GM12878 (cell line): ENCODE measurements around the gene OXER1. TPM values are rescaled to one million over a fixed set of nuclear protein-coding genes. Genes with fewer than 3 reads are reported as not detected.

Experiments used
- BCL11A ChIP-seq: IDR thresholded peaks from 2 replicates; pipeline ENCODE4 v1.6.1; 2011; ENCODE audit warnings: low read depth, low read length
- CREM ChIP-seq: IDR thresholded peaks from 2 replicates; pipeline ENCODE4 v1.6.1; 2014; ENCODE audit warnings: antibody characterized with exemption, low read depth
- E2F8 ChIP-seq: fragments of 450-650 bp; IDR thresholded peaks from 2 replicates; pipeline ENCODE4 v1.6.1; 2018; ENCODE audit warnings: mild to moderate bottlenecking, low read depth, moderate library complexity; ENCODE audit not compliant: partially characterized antibody
- FOXK2 ChIP-seq: fragments of 450-650 bp; IDR thresholded peaks from 2 replicates; pipeline ENCODE4 v1.6.1; 2017; ENCODE audit warnings: mild to moderate bottlenecking, moderate library complexity
- IKZF1 ChIP-seq: fragments of 450-650 bp; conservative IDR thresholded peaks from 2 replicates; pipeline ENCODE4 v1.6.1; 2017; ENCODE audit warnings: antibody characterized with exemption, mild to moderate bottlenecking
- LARP7 ChIP-seq: fragments of 450-650 bp; IDR thresholded peaks from 2 replicates; pipeline ENCODE4 v1.6.1; 2017; ENCODE audit warnings: mild to moderate bottlenecking
- MTA3 ChIP-seq: IDR thresholded peaks from 2 replicates; pipeline ENCODE4 v1.6.1; 2012; ENCODE audit warnings: low read length, inconsistent platforms, borderline replicate concordance
- PAX8 ChIP-seq: fragments of 450-650 bp; IDR thresholded peaks from 2 replicates; pipeline ENCODE4 v1.6.1; 2017; ENCODE audit warnings: mild to moderate bottlenecking, moderate library complexity
- RELA ChIP-seq: fragments of 450-650 bp; IDR thresholded peaks from 2 replicates; pipeline ENCODE4 v1.8.0; 2014; ENCODE audit warnings: borderline replicate concordance; ENCODE audit not compliant: partially characterized antibody
- SIX5 ChIP-seq: IDR thresholded peaks from 2 replicates; pipeline ENCODE4 v1.6.1; 2011; ENCODE audit warnings: mild to moderate bottlenecking, low read depth, low read length, moderate library complexity; ENCODE audit not compliant: severe bottlenecking
- STAT1 ChIP-seq: fragments of 450-650 bp; conservative IDR thresholded peaks from 2 replicates; pipeline ENCODE4 v1.6.1; 2014; ENCODE audit warnings: antibody characterized with exemption, mild to moderate bottlenecking
- ZBED1 ChIP-seq: IDR thresholded peaks from 2 replicates; pipeline ENCODE4 v1.6.1; 2016; ENCODE audit warnings: borderline replicate concordance
- ZSCAN29 ChIP-seq: fragments of 450-650 bp; IDR thresholded peaks from 2 replicates; pipeline ENCODE4 v1.6.1; 2017; ENCODE audit warnings: mild to moderate bottlenecking, moderate library complexity
- polyA plus RNA-seq, 11 experiments: library from polyadenylated mRNA; depleted of rRNA in 4 of 11; unstranded in 6 of 11; stranded (reverse) in 5 of 11; fragments of >200 nt; fragmentation: Nextera tagmentation in 4 of 11; fragmentation: Illumina TruSeq in 1 of 11; extraction: Ambion mirVana in 4 of 11; extraction: Trizol in 1 of 11; gene quantifications; 1 replicate in 1 of 11; 2 replicates in 10 of 11; pipeline versions ENCODE4 v1.2.1 to v1.2.3, GENCODE V29; 2011 to 2016; ENCODE audit warnings: inconsistent platforms in 2 of 11, missing spikeins in 2 of 11, low read depth in 1 of 11
- total RNA-seq, 4 experiments: library from RNA; depleted of rRNA in 3 of 4; stranded (reverse); fragments of >200 nt in 3 of 4; fragmentation: Illumina TruSeq in 1 of 4; extraction: Trizol in 1 of 4; gene quantifications; 2 replicates each; pipeline versions ENCODE4 v1.2.1 to v1.2.3, GENCODE V29; 2013 to 2021
- TF ChIP-seq, protein P1 (sequence below): fragments of 450-650 bp; IDR thresholded peaks from 2 replicates; pipeline ENCODE4 v1.6.1; 2016; ENCODE audit warnings: mild to moderate bottlenecking
- TF ChIP-seq, protein P2 (sequence below): fragments of 450-650 bp; IDR thresholded peaks from 2 replicates; pipeline ENCODE4 v1.6.1; 2017; ENCODE audit warnings: antibody characterized with exemption, mild to moderate bottlenecking, moderate library complexity
- TF ChIP-seq, protein P3 (sequence below): fragments of 450-650 bp; IDR thresholded peaks from 2 replicates; pipeline ENCODE4 v1.6.1; 2017; ENCODE audit warnings: mild to moderate bottlenecking, low read depth, inconsistent platforms; ENCODE audit not compliant: poor library complexity, severe bottlenecking
- TF ChIP-seq, protein P4 (sequence below): IDR thresholded peaks from 2 replicates; pipeline ENCODE4 v1.6.1; 2012; ENCODE audit warnings: mild to moderate bottlenecking, low read depth, low read length

Gene OXER1
- total and polyA plus RNA-seq, 10 of the 15 experiments (the other 5 are each of a cell fraction or from before 2014, with no cell fraction given): 0.11 to 8.6 (median 3.3) TPM

DNA sequence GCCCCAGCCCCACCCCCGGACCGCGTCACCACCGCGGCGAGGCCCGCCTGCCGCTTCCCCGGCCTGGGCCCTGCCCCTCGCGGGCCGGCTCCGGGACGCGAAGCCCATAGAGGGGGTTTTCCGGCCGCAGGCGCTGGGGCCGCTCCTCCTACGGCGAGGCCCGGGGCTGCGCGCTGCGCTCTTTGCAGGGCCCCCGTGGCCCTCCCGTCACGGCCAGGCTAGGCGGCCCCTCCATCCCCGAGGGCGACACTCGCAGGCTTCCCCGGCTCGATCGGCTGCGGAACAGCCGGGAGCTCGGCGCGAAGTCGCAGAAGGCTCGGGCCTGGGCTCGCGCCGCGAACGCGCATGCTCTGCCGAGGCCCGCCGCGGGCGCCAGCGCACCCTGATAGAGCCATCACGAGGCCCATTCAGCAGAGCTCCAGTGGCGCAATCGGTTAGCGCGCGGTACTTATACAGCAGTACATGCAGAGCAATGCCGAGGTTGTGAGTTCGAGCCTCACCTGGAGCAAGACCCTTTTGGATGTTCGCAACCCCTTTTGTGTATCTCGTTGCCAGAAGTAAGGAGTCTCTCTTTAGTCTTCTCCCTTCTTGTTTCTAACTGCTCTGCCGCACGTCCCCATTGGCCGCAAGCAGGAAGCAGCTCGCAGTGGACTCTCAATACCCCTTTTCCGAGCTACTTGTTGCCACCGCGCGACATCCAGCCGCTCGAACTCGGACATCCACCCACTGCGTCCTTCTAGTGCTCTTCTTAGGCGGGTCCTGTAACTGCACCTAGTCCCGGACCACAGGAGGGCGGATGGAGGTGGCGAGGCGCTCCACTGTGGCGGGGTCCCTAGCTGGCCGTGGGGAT is 46.4 kb upstream of the OXER1 start (continued):
- TF ChIP-seq LARP7 (peak; percentile 97), PAX8 (no peak), ZBED1 (no peak), SIX5 (no peak), MTA3 (no peak), E2F8 (no peak), ZSCAN29 (peak; percentile 89), IKZF1 (peak; percentile 85), RELA (peak; percentile 94), CREM (peak; percentile 54), FOXK2 (0 out of 2 replicates have a peak, but pooled peaks have one; percentile 13), STAT1 (peak; percentile 98), BCL11A (0 out of 2 replicates have a peak, but pooled peaks have one; percentile 24)
- TF ChIP-seq, protein P1, sequence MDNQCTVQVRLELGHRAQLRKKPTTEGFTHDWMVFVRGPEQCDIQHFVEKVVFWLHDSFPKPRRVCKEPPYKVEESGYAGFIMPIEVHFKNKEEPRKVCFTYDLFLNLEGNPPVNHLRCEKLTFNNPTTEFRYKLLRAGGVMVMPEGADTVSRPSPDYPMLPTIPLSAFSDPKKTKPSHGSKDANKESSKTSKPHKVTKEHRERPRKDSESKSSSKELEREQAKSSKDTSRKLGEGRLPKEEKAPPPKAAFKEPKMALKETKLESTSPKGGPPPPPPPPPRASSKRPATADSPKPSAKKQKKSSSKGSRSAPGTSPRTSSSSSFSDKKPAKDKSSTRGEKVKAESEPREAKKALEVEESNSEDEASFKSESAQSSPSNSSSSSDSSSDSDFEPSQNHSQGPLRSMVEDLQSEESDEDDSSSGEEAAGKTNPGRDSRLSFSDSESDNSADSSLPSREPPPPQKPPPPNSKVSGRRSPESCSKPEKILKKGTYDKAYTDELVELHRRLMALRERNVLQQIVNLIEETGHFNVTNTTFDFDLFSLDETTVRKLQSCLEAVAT: peak; percentile 81
- TF ChIP-seq, protein P2, sequence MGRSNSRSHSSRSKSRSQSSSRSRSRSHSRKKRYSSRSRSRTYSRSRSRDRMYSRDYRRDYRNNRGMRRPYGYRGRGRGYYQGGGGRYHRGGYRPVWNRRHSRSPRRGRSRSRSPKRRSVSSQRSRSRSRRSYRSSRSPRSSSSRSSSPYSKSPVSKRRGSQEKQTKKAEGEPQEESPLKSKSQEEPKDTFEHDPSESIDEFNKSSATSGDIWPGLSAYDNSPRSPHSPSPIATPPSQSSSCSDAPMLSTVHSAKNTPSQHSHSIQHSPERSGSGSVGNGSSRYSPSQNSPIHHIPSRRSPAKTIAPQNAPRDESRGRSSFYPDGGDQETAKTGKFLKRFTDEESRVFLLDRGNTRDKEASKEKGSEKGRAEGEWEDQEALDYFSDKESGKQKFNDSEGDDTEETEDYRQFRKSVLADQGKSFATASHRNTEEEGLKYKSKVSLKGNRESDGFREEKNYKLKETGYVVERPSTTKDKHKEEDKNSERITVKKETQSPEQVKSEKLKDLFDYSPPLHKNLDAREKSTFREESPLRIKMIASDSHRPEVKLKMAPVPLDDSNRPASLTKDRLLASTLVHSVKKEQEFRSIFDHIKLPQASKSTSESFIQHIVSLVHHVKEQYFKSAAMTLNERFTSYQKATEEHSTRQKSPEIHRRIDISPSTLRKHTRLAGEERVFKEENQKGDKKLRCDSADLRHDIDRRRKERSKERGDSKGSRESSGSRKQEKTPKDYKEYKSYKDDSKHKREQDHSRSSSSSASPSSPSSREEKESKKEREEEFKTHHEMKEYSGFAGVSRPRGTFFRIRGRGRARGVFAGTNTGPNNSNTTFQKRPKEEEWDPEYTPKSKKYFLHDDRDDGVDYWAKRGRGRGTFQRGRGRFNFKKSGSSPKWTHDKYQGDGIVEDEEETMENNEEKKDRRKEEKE: no peak
- TF ChIP-seq, protein P3, sequence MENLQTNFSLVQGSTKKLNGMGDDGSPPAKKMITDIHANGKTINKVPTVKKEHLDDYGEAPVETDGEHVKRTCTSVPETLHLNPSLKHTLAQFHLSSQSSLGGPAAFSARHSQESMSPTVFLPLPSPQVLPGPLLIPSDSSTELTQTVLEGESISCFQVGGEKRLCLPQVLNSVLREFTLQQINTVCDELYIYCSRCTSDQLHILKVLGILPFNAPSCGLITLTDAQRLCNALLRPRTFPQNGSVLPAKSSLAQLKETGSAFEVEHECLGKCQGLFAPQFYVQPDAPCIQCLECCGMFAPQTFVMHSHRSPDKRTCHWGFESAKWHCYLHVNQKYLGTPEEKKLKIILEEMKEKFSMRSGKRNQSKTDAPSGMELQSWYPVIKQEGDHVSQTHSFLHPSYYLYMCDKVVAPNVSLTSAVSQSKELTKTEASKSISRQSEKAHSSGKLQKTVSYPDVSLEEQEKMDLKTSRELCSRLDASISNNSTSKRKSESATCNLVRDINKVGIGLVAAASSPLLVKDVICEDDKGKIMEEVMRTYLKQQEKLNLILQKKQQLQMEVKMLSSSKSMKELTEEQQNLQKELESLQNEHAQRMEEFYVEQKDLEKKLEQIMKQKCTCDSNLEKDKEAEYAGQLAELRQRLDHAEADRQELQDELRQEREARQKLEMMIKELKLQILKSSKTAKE: peak; percentile 74
- TF ChIP-seq, protein P4, sequence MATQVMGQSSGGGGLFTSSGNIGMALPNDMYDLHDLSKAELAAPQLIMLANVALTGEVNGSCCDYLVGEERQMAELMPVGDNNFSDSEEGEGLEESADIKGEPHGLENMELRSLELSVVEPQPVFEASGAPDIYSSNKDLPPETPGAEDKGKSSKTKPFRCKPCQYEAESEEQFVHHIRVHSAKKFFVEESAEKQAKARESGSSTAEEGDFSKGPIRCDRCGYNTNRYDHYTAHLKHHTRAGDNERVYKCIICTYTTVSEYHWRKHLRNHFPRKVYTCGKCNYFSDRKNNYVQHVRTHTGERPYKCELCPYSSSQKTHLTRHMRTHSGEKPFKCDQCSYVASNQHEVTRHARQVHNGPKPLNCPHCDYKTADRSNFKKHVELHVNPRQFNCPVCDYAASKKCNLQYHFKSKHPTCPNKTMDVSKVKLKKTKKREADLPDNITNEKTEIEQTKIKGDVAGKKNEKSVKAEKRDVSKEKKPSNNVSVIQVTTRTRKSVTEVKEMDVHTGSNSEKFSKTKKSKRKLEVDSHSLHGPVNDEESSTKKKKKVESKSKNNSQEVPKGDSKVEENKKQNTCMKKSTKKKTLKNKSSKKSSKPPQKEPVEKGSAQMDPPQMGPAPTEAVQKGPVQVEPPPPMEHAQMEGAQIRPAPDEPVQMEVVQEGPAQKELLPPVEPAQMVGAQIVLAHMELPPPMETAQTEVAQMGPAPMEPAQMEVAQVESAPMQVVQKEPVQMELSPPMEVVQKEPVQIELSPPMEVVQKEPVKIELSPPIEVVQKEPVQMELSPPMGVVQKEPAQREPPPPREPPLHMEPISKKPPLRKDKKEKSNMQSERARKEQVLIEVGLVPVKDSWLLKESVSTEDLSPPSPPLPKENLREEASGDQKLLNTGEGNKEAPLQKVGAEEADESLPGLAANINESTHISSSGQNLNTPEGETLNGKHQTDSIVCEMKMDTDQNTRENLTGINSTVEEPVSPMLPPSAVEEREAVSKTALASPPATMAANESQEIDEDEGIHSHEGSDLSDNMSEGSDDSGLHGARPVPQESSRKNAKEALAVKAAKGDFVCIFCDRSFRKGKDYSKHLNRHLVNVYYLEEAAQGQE: no peak
